HT1080 (cell line): ENCODE data around the gene IRAK3. TPM values are rescaled to one million over a fixed set of nuclear protein-coding genes. Genes with fewer than 3 reads are reported as not detected.

ENCODE experiments used
- DNase-seq: peaks from one replicate; pipeline ENCODE4 v3.0.0-alpha.2; 2015; ENCODE audit warnings: low read depth
- polyA plus RNA-seq, 2 experiments: library from polyadenylated mRNA; depleted of rRNA; stranded (reverse); fragments of >200 nt; gene quantifications; 2 replicates each; pipeline ENCODE4 v1.2.3, GENCODE V29; 2015
- total RNA-seq: library from RNA; depleted of rRNA; stranded (reverse); fragments of >200 nt; shearing (Covaris generic); gene quantifications from 2 replicates; pipeline ENCODE4 v1.2.3, GENCODE V29; 2014; rRNA removed

IRAK3 gene
- total RNA-seq: 0.03 TPM in 1 of 2 replicates, not detected in the other
- 0.02 TPM in 1 of 2 replicates, not detected in the other for polyA plus RNA-seq (2015; cell fraction: cytosol; rRNA removed)
- 0.05 TPM in 1 of 2 replicates, not detected in the other for polyA plus RNA-seq (2015; cell fraction: nucleus; rRNA removed)

- no peak for DNase-seq
Observed at GRCh38 chr12:66188584-66189485, at the start of gene IRAK3. Gene IRAK3 (plus strand): TSS chr12:66189214. CDS start chr12:66189300, 86 bp downstream.

- no peak for DNase-seq
Observed at GRCh38 chr12:66139328-66139727, 49.7 kb upstream of the IRAK3 start.

GRCh38 chr12:66140731-66141130, 48.3 kb upstream of the IRAK3 start:
- no peak for DNase-seq

- no peak for DNase-seq
Observed at GRCh38 chr12:66141299-66141698, 47.7 kb upstream of the IRAK3 start.

GRCh38 chr12:66142826-66143225, 46.2 kb upstream of the IRAK3 start:
- no peak for DNase-seq

GRCh38 chr12:66143868-66144267, 45.1 kb upstream of the IRAK3 start:
- no peak for DNase-seq

GRCh38 chr12:66144791-66145754, 43.9 kb upstream of the IRAK3 start:
- peak; percentile 82 for DNase-seq

GRCh38 chr12:66149702-66150398, 39.2 kb upstream of the IRAK3 start:
- peak; percentile 27 for DNase-seq

- no peak for DNase-seq
Observed at GRCh38 chr12:66152732-66153131, 36.3 kb upstream of the IRAK3 start.

GRCh38 chr12:66154776-66155175, 34.2 kb upstream of the IRAK3 start:
- no peak for DNase-seq

GRCh38 chr12:66156654-66157053, 32.4 kb upstream of the IRAK3 start:
- no peak for DNase-seq

- no peak for DNase-seq
Observed at GRCh38 chr12:66159123-66159522, 29.9 kb upstream of the IRAK3 start.

GRCh38 chr12:66160704-66161103, 28.3 kb upstream of the IRAK3 start:
- DNase-seq: no peak

GRCh38 chr12:66162701-66163100, 26.3 kb upstream of the IRAK3 start:
- DNase-seq: no peak

GRCh38 chr12:66163289-66163688, 25.7 kb upstream of the IRAK3 start:
- DNase-seq: no peak

GRCh38 chr12:66164349-66164821, 24.6 kb upstream of the IRAK3 start:
- no peak for DNase-seq

- DNase-seq: no peak
Observed at GRCh38 chr12:66165141-66165540, 23.9 kb upstream of the IRAK3 start.

- DNase-seq: no peak
Observed at GRCh38 chr12:66166561-66166960, 22.5 kb upstream of the IRAK3 start.

- DNase-seq: no peak
Observed at GRCh38 chr12:66168410-66168809, 20.6 kb upstream of the IRAK3 start.

GRCh38 chr12:66169221-66170170, 19.5 kb upstream of the IRAK3 start, which contains the start of gene TMBIM4:
Gene TMBIM4 (minus strand): TSS chr12:66169996. CDS start chr12:66169951, 45 bp downstream.
- DNase-seq: peak; percentile 92
